Measurements from ENCODE around the gene CTTNBP2NL. TPM values are rescaled to one million over a fixed set of nuclear protein-coding genes. Genes with fewer than 3 reads are reported as not detected.

The CTTNBP2NL gene
- total and polyA plus RNA-seq, 2 experiments from 2014 or later: 18.5 to 31.0 TPM

DNA sequence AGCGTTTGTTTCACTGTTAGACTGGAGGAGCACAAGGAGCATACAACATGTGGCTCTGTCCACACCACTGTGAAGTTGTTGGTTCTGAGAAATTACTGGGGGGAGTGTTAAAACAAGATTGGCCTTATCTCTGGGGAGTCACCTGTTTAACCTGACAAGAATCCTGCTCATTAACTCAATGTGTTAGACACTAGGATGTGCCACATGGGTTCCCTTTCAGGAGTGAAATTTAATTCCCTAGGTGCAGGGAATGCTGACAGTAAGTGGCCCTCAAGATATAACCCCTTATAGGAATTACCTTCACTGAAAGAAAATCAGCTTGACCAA, 66.9 kb downstream of the CTTNBP2NL start:
- peaks cover 47% of the 10 kb centered on the region for H3K4me1 Mint-ChIP-seq

More for the DNA sequence above, 66.9 kb downstream of the CTTNBP2NL start:
- Histone ChIP-seq H3K4me3 (no peak overlapping the region), H2AFZ (no peak overlapping the region), H3K27me3 (ENCODE audit: insufficient read depth) (peaks cover 18% of the 10 kb centered on the region), H3K4me2 (no peak overlapping the region), H3K27ac (ENCODE audit: low read depth) (no peak overlapping the region), H3K36me3 (ENCODE audit: insufficient read depth) (no peaks in the 10 kb centered on the region; the same call in 1 of the 2 replicates), H3K4me1 (ENCODE audit: insufficient read depth) (peaks cover 30% of the 10 kb centered on the region), H4K20me1 (replicated peaks; ENCODE audit: insufficient read depth) (peaks cover 3% of the 10 kb centered on the region), H3F3A (replicated peaks; ENCODE audit: low read depth) (no peaks in the 10 kb centered on the region; the same call in 1 of the 2 replicates), H3K79me2 (replicated peaks; ENCODE audit: insufficient read depth) (no peaks in the 10 kb centered on the region), H3K9me2 (ENCODE audit: insufficient read depth) (no peaks in the 10 kb centered on the region)
- no peaks in the 10 kb centered on the region for H3K36me3 Mint-ChIP-seq (ENCODE audit: low read depth)
- peaks cover 15% of the 10 kb centered on the region for H3K27me3 Mint-ChIP-seq (ENCODE audit: insufficient read depth, low read depth, poor library complexity)
- no peak overlapping the region for H3K4me3 Mint-ChIP-seq
- TF ChIP-seq EZH2 (IDR thresholded peaks at IDR 0.05; ENCODE audit: low read depth, unreplicated experiment): no peak
- no peak for TF ChIP-seq CREB1 (CRISPR knock-in tag; IDR thresholded peaks at IDR 0.05; ENCODE audit: low read depth)
- TF ChIP-seq EZH2phosphoT487 (IDR thresholded peaks at IDR 0.05; ENCODE audit: unreplicated experiment): no peak
- TF ChIP-seq, protein P1, sequence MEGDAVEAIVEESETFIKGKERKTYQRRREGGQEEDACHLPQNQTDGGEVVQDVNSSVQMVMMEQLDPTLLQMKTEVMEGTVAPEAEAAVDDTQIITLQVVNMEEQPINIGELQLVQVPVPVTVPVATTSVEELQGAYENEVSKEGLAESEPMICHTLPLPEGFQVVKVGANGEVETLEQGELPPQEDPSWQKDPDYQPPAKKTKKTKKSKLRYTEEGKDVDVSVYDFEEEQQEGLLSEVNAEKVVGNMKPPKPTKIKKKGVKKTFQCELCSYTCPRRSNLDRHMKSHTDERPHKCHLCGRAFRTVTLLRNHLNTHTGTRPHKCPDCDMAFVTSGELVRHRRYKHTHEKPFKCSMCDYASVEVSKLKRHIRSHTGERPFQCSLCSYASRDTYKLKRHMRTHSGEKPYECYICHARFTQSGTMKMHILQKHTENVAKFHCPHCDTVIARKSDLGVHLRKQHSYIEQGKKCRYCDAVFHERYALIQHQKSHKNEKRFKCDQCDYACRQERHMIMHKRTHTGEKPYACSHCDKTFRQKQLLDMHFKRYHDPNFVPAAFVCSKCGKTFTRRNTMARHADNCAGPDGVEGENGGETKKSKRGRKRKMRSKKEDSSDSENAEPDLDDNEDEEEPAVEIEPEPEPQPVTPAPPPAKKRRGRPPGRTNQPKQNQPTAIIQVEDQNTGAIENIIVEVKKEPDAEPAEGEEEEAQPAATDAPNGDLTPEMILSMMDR (conservative IDR thresholded peaks at IDR 0.05; ENCODE audit: low read depth in 2 of 2): no peak
- no peak for TF ChIP-seq ZNF331 (CRISPR knock-in tag; IDR thresholded peaks at IDR 0.05; ENCODE audit: low read depth)
- TF ChIP-seq ZNF114 (CRISPR knock-in tag; IDR thresholded peaks at IDR 0.05): no peak
- no peak for TF ChIP-seq JUNB (IDR thresholded peaks at IDR 0.05; ENCODE audit: unreplicated experiment)
- no peak for TF ChIP-seq STAT1 (IDR thresholded peaks at IDR 0.05; ENCODE audit: unreplicated experiment)
- no peak for TF ChIP-seq POLR2AphosphoS5 (IDR thresholded peaks at IDR 0.05; ENCODE audit: low read depth)
- TF ChIP-seq, protein P2, sequence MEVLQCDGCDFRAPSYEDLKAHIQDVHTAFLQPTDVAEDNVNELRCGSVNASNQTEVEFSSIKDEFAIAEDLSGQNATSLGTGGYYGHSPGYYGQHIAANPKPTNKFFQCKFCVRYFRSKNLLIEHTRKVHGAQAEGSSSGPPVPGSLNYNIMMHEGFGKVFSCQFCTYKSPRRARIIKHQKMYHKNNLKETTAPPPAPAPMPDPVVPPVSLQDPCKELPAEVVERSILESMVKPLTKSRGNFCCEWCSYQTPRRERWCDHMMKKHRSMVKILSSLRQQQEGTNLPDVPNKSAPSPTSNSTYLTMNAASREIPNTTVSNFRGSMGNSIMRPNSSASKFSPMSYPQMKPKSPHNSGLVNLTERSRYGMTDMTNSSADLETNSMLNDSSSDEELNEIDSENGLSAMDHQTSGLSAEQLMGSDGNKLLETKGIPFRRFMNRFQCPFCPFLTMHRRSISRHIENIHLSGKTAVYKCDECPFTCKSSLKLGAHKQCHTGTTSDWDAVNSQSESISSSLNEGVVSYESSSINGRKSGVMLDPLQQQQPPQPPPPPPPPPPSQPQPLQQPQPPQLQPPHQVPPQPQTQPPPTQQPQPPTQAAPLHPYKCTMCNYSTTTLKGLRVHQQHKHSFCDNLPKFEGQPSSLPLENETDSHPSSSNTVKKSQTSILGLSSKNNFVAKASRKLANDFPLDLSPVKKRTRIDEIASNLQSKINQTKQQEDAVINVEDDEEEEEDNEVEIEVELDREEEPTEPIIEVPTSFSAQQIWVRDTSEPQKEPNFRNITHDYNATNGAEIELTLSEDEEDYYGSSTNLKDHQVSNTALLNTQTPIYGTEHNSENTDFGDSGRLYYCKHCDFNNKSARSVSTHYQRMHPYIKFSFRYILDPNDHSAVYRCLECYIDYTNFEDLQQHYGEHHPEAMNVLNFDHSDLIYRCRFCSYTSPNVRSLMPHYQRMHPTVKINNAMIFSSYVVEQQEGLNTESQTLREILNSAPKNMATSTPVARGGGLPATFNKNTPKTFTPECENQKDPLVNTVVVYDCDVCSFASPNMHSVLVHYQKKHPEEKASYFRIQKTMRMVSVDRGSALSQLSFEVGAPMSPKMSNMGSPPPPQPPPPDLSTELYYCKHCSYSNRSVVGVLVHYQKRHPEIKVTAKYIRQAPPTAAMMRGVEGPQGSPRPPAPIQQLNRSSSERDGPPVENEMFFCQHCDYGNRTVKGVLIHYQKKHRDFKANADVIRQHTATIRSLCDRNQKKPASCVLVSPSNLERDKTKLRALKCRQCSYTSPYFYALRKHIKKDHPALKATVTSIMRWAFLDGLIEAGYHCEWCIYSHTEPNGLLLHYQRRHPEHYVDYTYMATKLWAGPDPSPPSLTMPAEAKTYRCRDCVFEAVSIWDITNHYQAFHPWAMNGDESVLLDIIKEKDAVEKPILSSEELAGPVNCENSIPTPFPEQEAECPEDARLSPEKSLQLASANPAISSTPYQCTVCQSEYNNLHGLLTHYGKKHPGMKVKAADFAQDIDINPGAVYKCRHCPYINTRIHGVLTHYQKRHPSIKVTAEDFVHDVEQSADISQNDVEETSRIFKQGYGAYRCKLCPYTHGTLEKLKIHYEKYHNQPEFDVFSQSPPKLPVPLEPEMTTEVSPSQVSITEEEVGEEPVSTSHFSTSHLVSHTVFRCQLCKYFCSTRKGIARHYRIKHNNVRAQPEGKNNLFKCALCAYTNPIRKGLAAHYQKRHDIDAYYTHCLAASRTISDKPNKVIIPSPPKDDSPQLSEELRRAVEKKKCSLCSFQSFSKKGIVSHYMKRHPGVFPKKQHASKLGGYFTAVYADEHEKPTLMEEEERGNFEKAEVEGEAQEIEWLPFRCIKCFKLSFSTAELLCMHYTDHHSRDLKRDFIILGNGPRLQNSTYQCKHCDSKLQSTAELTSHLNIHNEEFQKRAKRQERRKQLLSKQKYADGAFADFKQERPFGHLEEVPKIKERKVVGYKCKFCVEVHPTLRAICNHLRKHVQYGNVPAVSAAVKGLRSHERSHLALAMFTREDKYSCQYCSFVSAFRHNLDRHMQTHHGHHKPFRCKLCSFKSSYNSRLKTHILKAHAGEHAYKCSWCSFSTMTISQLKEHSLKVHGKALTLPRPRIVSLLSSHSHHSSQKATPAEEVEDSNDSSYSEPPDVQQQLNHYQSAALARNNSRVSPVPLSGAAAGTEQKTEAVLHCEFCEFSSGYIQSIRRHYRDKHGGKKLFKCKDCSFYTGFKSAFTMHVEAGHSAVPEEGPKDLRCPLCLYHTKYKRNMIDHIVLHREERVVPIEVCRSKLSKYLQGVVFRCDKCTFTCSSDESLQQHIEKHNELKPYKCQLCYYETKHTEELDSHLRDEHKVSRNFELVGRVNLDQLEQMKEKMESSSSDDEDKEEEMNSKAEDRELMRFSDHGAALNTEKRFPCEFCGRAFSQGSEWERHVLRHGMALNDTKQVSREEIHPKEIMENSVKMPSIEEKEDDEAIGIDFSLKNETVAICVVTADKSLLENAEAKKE (CRISPR knock-in tag; IDR thresholded peaks at IDR 0.05): no peak
- TF ChIP-seq, protein P3, sequence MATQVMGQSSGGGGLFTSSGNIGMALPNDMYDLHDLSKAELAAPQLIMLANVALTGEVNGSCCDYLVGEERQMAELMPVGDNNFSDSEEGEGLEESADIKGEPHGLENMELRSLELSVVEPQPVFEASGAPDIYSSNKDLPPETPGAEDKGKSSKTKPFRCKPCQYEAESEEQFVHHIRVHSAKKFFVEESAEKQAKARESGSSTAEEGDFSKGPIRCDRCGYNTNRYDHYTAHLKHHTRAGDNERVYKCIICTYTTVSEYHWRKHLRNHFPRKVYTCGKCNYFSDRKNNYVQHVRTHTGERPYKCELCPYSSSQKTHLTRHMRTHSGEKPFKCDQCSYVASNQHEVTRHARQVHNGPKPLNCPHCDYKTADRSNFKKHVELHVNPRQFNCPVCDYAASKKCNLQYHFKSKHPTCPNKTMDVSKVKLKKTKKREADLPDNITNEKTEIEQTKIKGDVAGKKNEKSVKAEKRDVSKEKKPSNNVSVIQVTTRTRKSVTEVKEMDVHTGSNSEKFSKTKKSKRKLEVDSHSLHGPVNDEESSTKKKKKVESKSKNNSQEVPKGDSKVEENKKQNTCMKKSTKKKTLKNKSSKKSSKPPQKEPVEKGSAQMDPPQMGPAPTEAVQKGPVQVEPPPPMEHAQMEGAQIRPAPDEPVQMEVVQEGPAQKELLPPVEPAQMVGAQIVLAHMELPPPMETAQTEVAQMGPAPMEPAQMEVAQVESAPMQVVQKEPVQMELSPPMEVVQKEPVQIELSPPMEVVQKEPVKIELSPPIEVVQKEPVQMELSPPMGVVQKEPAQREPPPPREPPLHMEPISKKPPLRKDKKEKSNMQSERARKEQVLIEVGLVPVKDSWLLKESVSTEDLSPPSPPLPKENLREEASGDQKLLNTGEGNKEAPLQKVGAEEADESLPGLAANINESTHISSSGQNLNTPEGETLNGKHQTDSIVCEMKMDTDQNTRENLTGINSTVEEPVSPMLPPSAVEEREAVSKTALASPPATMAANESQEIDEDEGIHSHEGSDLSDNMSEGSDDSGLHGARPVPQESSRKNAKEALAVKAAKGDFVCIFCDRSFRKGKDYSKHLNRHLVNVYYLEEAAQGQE (IDR thresholded peaks at IDR 0.05; ENCODE audit: unreplicated experiment): no peak
- TF ChIP-seq, protein P4, sequence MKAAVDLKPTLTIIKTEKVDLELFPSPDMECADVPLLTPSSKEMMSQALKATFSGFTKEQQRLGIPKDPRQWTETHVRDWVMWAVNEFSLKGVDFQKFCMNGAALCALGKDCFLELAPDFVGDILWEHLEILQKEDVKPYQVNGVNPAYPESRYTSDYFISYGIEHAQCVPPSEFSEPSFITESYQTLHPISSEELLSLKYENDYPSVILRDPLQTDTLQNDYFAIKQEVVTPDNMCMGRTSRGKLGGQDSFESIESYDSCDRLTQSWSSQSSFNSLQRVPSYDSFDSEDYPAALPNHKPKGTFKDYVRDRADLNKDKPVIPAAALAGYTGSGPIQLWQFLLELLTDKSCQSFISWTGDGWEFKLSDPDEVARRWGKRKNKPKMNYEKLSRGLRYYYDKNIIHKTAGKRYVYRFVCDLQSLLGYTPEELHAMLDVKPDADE (IDR thresholded peaks at IDR 0.05): no peak
- TF ChIP-seq NANOG (IDR thresholded peaks at IDR 0.05; ENCODE audit: borderline replicate concordance): no peak
- ATAC-seq: no peak
- H3K27ac Mint-ChIP-seq: no peak overlapping the region
- no peak for DNase-seq (ENCODE audit: low spot score)
- H3K9me3 Mint-ChIP-seq: no peaks in the 10 kb centered on the region; the same call in 2 of the 3 replicates
